Stimulated activated effector memory CD8-positive, alpha-beta T cell treated with anti-CD3 and anti-CD28 coated beads, Interleukin-12 subunit alpha, Interleukin-12 subunit beta, amount 100 ng/mL, for 72 hours (primary cell): ENCODE data around the gene TTLL8.
"Not testable (repeated sequence)": the region's sequence is repeated elsewhere in the genome, so short reads cannot be mapped to it uniquely, and the experiment has no call there.

Source experiments
- ATAC-seq: fragments of 150-1000 bp; cut with Tn5 transposase; 2 replicates; pipeline ENCODE4 v1.10.0; 2021
- DNase-seq, 2 donors: peaks; one replicate each; pipeline ENCODE4 v3.0.0; 2021 to 2022; ENCODE audit warnings: low spot score in 2 of 2
- H3K27ac Mint-ChIP-seq: one replicate; pipeline ENCODE4 v1.8.0; 2022; ENCODE audit warnings: mild to moderate bottlenecking, mixed read lengths
- H3K36me3 Mint-ChIP-seq: one replicate; pipeline ENCODE4 v1.8.0; 2022; ENCODE audit warnings: mild to moderate bottlenecking, mixed read lengths
- H3K4me1 Mint-ChIP-seq: one replicate; pipeline ENCODE4 v1.8.0; 2022; ENCODE audit warnings: mixed read lengths
- H3K4me3 Mint-ChIP-seq: one replicate; pipeline ENCODE4 v1.8.0; 2022; ENCODE audit warnings: mild to moderate bottlenecking, mixed read lengths
- H3K9me3 Mint-ChIP-seq: one replicate; pipeline ENCODE4 v1.8.0; 2022; ENCODE audit warnings: mixed read lengths

Gene TTLL8

GRCh38 chr22:49991167-49991566, 66.9 kb downstream of the TTLL8 start:
- no peaks in the 10 kb centered on the region for H3K36me3 Mint-ChIP-seq
- no peak overlapping the region for H3K27ac Mint-ChIP-seq
- no peak for ATAC-seq

GRCh38 chr22:49989826-49990225, 68.3 kb downstream of the TTLL8 start:
- Mint-ChIP-seq H3K9me3 (peaks cover 15% of the 10 kb centered on the region), H3K4me1 (peaks cover 15% of the 10 kb centered on the region)
- DNase-seq, H3K27ac Mint-ChIP-seq, ATAC-seq, H3K36me3 Mint-ChIP-seq, H3K4me3 Mint-ChIP-seq: not testable (repeated sequence)

More at GRCh38 chr22:49991167-49991566, 66.9 kb downstream of the TTLL8 start:
- Mint-ChIP-seq H3K9me3 (peaks cover 6% of the 10 kb centered on the region), H3K4me3 (no peak overlapping the region), H3K4me1 (peaks cover 15% of the 10 kb centered on the region)
- DNase-seq: no peak

DNA sequence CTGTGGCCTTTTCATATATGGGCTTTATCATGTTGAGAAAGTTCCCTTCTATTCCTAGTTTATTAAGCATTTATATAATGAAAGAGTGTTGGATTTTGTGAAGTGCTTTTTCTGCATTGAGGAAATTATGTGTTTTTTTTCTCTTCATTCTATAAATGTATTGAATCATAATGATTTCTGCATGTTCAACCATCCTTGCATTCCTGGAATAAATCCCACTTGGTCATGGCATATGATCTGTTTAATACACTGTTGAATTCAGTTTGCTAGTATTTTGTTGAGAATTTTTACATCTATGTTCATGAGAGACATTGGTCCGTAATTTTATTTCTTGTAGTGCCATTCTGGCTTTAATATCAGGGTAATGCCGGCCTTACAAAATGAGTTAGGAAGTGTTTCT, 71.8 kb downstream of the TTLL8 start:
- no peak overlapping the region for H3K27ac Mint-ChIP-seq
- DNase-seq (no peak), ATAC-seq (no peak)
- peaks cover 10% of the 10 kb centered on the region for H3K36me3 Mint-ChIP-seq
- no peak overlapping the region for H3K4me3 Mint-ChIP-seq
- H3K4me1 Mint-ChIP-seq: peaks cover 11% of the 10 kb centered on the region
- H3K9me3 Mint-ChIP-seq: peaks cover 15% of the 10 kb centered on the region

DNA sequence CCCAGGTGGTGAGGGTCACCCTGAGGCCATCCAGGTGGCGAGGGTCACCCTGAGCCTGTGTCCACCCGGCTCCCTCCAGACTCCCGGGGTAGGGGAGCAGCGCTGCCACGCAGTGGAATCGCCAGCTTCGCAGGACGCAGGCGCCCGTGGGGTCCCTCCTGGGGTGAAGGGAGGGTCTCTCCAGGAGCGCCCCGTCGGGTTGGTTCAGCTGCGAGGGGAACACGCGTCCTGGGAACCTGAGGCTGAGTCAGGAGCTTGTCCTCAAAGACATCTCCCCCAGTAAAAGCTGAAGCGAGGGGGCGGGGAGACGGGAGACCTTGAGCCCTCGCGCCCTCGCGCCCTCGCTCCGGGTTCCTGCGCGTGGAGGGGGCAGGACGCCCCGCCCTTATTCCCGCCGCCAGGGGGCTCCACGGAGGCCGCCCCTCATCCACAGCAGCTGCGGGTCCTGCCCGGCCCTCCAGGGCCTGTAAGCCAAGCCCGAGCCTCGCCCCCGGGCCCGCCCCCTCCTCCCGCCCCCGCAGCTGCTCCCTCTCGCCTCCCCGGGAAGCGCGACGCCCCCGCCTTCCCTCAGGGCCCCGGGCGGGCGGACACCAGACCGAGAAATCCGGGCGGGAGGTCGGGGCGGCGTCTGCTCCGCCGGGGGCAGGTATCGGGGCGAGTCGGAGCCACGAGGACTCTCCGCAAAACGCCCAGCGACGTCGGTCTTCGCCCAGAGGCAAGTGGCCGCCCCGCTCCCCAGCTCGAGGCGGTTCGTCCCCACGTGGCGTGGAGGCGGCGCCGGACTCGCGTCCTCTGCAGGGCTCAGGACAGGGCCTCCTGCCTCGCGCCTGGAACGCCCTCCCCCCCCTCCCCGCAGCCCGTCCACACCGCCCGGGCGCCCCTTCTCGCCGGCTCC, 74.7 kb downstream of the TTLL8 start:
- Mint-ChIP-seq H3K9me3 (peaks cover 18% of the 10 kb centered on the region), H3K4me1 (peaks cover 17% of the 10 kb centered on the region), H3K36me3 (peaks cover 17% of the 10 kb centered on the region), H3K27ac (no peak overlapping the region), H3K4me3 (peak overlapping the region; percentile 45)
- DNase-seq (peak in 1 of 2 donors; percentile 5), ATAC-seq (peak; percentile 60)

- ATAC-seq, H3K27ac Mint-ChIP-seq, DNase-seq, H3K4me3 Mint-ChIP-seq: not testable (repeated sequence)
- peaks cover 18% of the 10 kb centered on the region for H3K9me3 Mint-ChIP-seq
- peaks cover 18% of the 10 kb centered on the region for H3K4me1 Mint-ChIP-seq
- peaks cover 17% of the 10 kb centered on the region for H3K36me3 Mint-ChIP-seq
Observed at GRCh38 chr22:49981799-49982198, 76.3 kb downstream of the TTLL8 start.

GRCh38 chr22:49979587-49980264, 78.4 kb downstream of the TTLL8 start:
- Mint-ChIP-seq H3K36me3 (peaks cover 36% of the 10 kb centered on the region), H3K9me3 (peaks cover 8% of the 10 kb centered on the region), H3K4me3 (no peak overlapping the region), H3K4me1 (peaks cover 33% of the 10 kb centered on the region), H3K27ac (peak overlapping the region; percentile 54)
- DNase-seq: no peak
- peak; percentile 29 for ATAC-seq

GRCh38 chr22:49977578-49977977, 80.5 kb downstream of the TTLL8 start:
- H3K4me1 Mint-ChIP-seq: peaks cover 27% of the 10 kb centered on the region
- DNase-seq: no peak
- ATAC-seq: no peak
- peaks cover 34% of the 10 kb centered on the region for H3K36me3 Mint-ChIP-seq
- H3K27ac Mint-ChIP-seq: no peak overlapping the region
- peaks cover 8% of the 10 kb centered on the region for H3K9me3 Mint-ChIP-seq
- H3K4me3 Mint-ChIP-seq: no peak overlapping the region

- peaks cover 29% of the 10 kb centered on the region for H3K36me3 Mint-ChIP-seq
- DNase-seq (peak in 1 of 2 donors; percentile 22), ATAC-seq (peak; percentile 72)
- peaks cover 27% of the 10 kb centered on the region for H3K4me1 Mint-ChIP-seq
- peaks cover 8% of the 10 kb centered on the region for H3K9me3 Mint-ChIP-seq
- H3K4me3 Mint-ChIP-seq: peak overlapping the region; percentile 61
- H3K27ac Mint-ChIP-seq: peak overlapping the region; percentile 92
Observed at GRCh38 chr22:49976439-49977175, 81.5 kb downstream of the TTLL8 start.

GRCh38 chr22:49975543-49976389, 82.3 kb downstream of the TTLL8 start:
- peaks cover 30% of the 10 kb centered on the region for H3K4me1 Mint-ChIP-seq
- H3K9me3 Mint-ChIP-seq: peaks cover 8% of the 10 kb centered on the region
- ATAC-seq (peak; percentile 76), DNase-seq (peak in 1 of 2 donors; percentile 52)
- H3K27ac Mint-ChIP-seq: peak overlapping the region; percentile 92
- H3K36me3 Mint-ChIP-seq: peaks cover 30% of the 10 kb centered on the region
- H3K4me3 Mint-ChIP-seq: peak overlapping the region; percentile 61

- no peak for DNase-seq
- ATAC-seq: no peak
- no peak overlapping the region for H3K4me3 Mint-ChIP-seq
- H3K27ac Mint-ChIP-seq: no peak overlapping the region
- H3K4me1 Mint-ChIP-seq: peaks cover 36% of the 10 kb centered on the region
- H3K9me3 Mint-ChIP-seq: no peaks in the 10 kb centered on the region
- H3K36me3 Mint-ChIP-seq: peaks cover 51% of the 10 kb centered on the region
Observed at GRCh38 chr22:49973018-49973961, 84.8 kb downstream of the TTLL8 start.

DNA sequence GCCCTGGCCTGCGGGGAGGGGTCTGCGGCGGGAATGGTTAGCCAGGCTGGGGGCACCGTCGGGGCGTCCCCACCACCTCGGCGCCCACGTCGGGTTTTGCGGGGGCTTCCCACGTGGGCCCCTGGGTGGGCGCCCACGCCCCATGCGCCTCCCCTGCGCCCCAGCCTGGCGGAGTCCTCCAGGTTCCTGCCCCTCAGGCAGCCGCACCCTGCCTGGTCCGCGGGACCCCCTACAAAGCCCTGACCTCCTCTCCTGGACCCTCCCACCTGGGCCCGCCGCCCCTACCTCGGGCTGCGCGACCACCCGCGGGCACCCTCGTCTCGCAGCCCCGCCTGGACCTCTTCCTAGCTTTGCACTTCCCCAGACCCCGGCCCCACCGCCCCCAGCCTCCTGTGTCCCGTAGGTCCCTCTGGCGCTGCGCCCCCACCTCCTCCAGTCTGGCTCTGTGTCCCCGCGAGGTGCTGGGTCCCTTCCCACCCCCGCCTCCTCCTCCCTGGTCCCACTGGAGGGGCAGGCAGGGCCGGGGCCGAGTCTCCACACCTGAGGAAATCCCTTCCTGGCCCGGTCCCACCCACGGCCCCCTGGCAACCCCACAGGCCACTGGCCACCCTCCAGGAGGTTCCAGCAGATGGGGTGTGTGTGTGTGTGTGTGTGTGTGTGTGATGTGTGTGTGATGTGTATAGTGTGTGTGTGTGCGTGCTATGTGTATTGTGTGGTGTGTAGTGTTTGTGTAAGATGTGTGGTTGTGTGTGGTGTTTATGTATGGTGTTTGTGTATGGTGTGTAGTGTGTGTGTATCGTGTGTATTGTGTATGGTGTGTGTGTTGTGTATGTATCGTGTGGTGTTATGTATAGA, 85.7 kb downstream of the TTLL8 start:
- H3K4me3 Mint-ChIP-seq: no peak overlapping the region
- no peak overlapping the region for H3K27ac Mint-ChIP-seq
- H3K36me3 Mint-ChIP-seq: peaks cover 60% of the 10 kb centered on the region
- H3K9me3 Mint-ChIP-seq: no peaks in the 10 kb centered on the region
- peaks cover 45% of the 10 kb centered on the region for H3K4me1 Mint-ChIP-seq
- ATAC-seq (no peak), DNase-seq (peak in 1 of 2 donors; percentile 5)

DNA sequence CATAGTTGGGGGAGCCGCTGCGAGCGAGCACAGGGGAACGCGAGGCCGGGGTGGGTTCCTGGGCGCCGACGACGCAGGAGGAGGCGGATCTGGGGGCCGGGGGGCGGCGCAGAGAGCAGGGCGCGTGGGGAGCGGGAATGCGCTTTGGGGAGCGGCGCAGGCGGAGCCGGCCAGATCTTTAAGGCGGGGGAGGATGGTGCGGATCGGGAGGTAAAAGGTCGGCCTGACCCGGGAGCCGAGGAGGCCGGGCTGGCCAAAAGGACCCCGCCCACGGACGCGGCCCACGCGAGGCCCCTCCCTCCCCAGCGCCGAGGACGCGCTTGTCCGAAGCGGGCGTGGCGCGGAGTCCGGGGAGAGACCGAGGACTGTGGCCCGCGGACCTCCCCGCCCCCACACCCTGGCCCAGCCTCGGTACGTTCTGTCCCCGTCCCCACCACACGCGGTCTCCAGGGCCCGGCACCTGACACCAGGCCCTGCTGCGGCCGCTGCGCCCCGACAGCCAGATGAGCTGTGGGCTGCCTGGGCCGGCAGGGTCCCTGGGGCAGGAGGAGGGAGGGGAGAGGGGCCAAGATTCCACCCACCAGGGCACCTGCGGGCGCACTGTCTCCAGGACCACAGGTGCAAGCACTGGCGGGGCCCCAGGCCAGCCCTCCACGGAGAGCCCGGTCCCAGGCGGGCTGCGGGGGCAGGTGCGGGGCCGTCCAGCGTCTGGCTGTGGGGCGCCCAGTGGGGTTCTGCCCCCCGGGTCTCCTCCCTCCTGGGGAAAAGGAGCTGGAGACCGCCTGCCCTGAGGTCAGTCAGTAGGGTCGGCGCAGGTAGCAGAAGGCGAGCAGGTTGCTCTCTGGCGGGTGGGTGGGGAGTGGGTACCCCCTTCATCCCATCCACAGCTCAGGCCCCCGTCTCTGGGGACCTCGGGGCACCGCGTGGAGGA, 86.6 kb downstream of the TTLL8 start:
- H3K4me3 Mint-ChIP-seq: no peak overlapping the region
- no peak overlapping the region for H3K27ac Mint-ChIP-seq
- peaks cover 42% of the 10 kb centered on the region for H3K4me1 Mint-ChIP-seq
- H3K36me3 Mint-ChIP-seq: peaks cover 65% of the 10 kb centered on the region
- ATAC-seq (peak; percentile 62), DNase-seq (peak in 1 of 2 donors; percentile 41)
- H3K9me3 Mint-ChIP-seq: no peaks in the 10 kb centered on the region
